Loucy (cell line): ENCODE measurements around the gene PRAMEF12.

Source experiments
- H2AFZ ChIP-seq: fragments of 200-600 bp; sonication (generic); 2 replicates; pipeline ENCODE4 v1.6.0; 2016; ENCODE audit warnings: antibody characterized with exemption, mild to moderate bottlenecking, low read length, moderate library complexity
- H3F3A ChIP-seq: fragments of 200-600 bp; 2 replicates; pipeline ENCODE4 v1.6.0; 2016; ENCODE audit warnings: antibody characterized with exemption, low read depth, mild to moderate bottlenecking
- H3K27me3 ChIP-seq: fragments of 200-600 bp; sonication (generic); 2 replicates; pipeline ENCODE4 v1.6.1; 2014; ENCODE audit warnings: low read length, mild to moderate bottlenecking; ENCODE audit not compliant: insufficient read depth, poor library complexity, severe bottlenecking
- H3K36me3 ChIP-seq: fragments of 200-600 bp; sonication (generic); 2 replicates; pipeline ENCODE4 v1.6.1; 2016; ENCODE audit warnings: low read length; ENCODE audit not compliant: insufficient read depth
- H3K4me1 ChIP-seq: fragments of 200-600 bp; sonication (generic); 2 replicates; pipeline ENCODE4 v1.5.1; 2014; ENCODE audit warnings: low read length, mild to moderate bottlenecking; ENCODE audit not compliant: insufficient read depth, poor library complexity, severe bottlenecking
- H3K4me2 ChIP-seq: fragments of 200-600 bp; sonication (generic); 2 replicates; pipeline ENCODE4 v1.6.0; 2014; ENCODE audit warnings: antibody characterized with exemption, low read length, low read depth, mild to moderate bottlenecking; ENCODE audit not compliant: poor library complexity, severe bottlenecking
- H3K4me3 ChIP-seq: fragments of 200-600 bp; sonication (generic); 2 replicates; pipeline ENCODE4 v1.5.1; 2014; ENCODE audit warnings: low read length, mild to moderate bottlenecking, mixed read lengths; ENCODE audit not compliant: poor library complexity, severe bottlenecking
- H3K79me2 ChIP-seq: fragments of 200-600 bp; sonication (generic); 2 replicates; pipeline ENCODE4 v1.6.1; 2014; ENCODE audit warnings: low read length; ENCODE audit not compliant: insufficient read depth
- H3K9ac ChIP-seq: fragments of 200-600 bp; sonication (generic); 2 replicates; pipeline ENCODE4 v1.6.0; 2014; ENCODE audit warnings: mild to moderate bottlenecking, low read depth, low read length, moderate library complexity; ENCODE audit not compliant: poor library complexity, severe bottlenecking
- H3K9me2 ChIP-seq: fragments of 200-600 bp; sonication (generic); replicated peaks from 2 replicates; pipeline ENCODE4 v1.6.1; 2016; ENCODE audit warnings: low read depth, low read length, mixed read lengths
- H3K9me3 ChIP-seq: fragments of 200-600 bp; sonication (generic); 2 replicates; pipeline ENCODE4 v1.6.1; 2014; ENCODE audit warnings: mild to moderate bottlenecking, antibody characterized with exemption, low read length, low read depth; ENCODE audit not compliant: insufficient read depth
- H4K20me1 ChIP-seq: fragments of 200-600 bp; sonication (generic); 2 replicates; pipeline ENCODE4 v1.6.0; 2014; ENCODE audit warnings: antibody characterized with exemption, low read length, mild to moderate bottlenecking; ENCODE audit not compliant: insufficient read depth, poor library complexity, severe bottlenecking
- EZH2phosphoT487 ChIP-seq: fragments of 200-600 bp; IDR thresholded peaks from 2 replicates; pipeline ENCODE4 v1.6.1; 2018; ENCODE audit warnings: antibody characterized with exemption, mild to moderate bottlenecking, moderate library complexity, borderline replicate concordance
- TF ChIP-seq, protein P1 (sequence below): fragments of 200-600 bp; sonication (generic); conservative IDR thresholded peaks from 2 replicates; pipeline ENCODE4 v1.5.1; 2014; ENCODE audit warnings: mild to moderate bottlenecking, antibody characterized with exemption, low read length

Gene PRAMEF12

GRCh38 chr1:12774801-12775345, 1.3 kb downstream of the PRAMEF12 start:
- no peaks in the 10 kb centered on the region for H3K79me2 ChIP-seq
- no peak overlapping the region for H3K4me3 ChIP-seq
- H3K4me2 ChIP-seq, result no peak overlapping the region
- H2AFZ ChIP-seq, result no peak overlapping the region
- no peaks in the 10 kb centered on the region for H3K36me3 ChIP-seq
- H3F3A ChIP-seq, result no peaks in the 10 kb centered on the region
- H3K27me3 ChIP-seq, result no peaks in the 10 kb centered on the region
- H3K9me3 ChIP-seq, result no peaks in the 10 kb centered on the region
- no peak overlapping the region for H3K9ac ChIP-seq
- H4K20me1 ChIP-seq, result no peaks in the 10 kb centered on the region
- TF ChIP-seq, protein P1, sequence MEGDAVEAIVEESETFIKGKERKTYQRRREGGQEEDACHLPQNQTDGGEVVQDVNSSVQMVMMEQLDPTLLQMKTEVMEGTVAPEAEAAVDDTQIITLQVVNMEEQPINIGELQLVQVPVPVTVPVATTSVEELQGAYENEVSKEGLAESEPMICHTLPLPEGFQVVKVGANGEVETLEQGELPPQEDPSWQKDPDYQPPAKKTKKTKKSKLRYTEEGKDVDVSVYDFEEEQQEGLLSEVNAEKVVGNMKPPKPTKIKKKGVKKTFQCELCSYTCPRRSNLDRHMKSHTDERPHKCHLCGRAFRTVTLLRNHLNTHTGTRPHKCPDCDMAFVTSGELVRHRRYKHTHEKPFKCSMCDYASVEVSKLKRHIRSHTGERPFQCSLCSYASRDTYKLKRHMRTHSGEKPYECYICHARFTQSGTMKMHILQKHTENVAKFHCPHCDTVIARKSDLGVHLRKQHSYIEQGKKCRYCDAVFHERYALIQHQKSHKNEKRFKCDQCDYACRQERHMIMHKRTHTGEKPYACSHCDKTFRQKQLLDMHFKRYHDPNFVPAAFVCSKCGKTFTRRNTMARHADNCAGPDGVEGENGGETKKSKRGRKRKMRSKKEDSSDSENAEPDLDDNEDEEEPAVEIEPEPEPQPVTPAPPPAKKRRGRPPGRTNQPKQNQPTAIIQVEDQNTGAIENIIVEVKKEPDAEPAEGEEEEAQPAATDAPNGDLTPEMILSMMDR, result no peak
- no peak for TF ChIP-seq EZH2phosphoT487
- no peaks in the 10 kb centered on the region for H3K9me2 ChIP-seq
- H3K4me1 ChIP-seq, result no peaks in the 10 kb centered on the region

DNA sequence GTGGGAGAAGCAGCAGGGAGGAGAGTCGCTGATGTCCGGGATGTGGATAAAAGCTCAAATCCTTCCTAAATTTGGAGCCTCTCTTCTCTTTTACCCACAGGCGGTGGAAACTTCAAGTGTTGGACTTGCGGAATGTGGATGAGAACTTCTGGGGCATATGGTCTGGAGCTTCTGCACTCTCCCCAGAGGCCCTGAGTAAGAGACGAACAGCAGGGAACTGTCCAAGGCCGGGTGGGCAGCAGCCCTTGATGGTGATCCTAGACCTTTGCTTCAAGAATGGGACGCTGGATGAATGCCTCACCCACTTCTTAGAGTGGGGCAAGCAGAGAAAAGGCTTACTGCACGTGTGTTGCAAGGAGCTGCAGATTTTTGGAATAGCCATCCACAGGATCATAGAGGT, 1.9 kb downstream of the PRAMEF12 start:
- Histone ChIP-seq H3K9ac (no peak overlapping the region), H3K9me2 (no peaks in the 10 kb centered on the region), H2AFZ (no peak overlapping the region), H3K9me3 (no peaks in the 10 kb centered on the region), H3K4me1 (no peaks in the 10 kb centered on the region), H3K79me2 (no peaks in the 10 kb centered on the region), H3K27me3 (no peaks in the 10 kb centered on the region), H3F3A (no peaks in the 10 kb centered on the region), H3K4me3 (no peak overlapping the region), H3K4me2 (no peak overlapping the region), H3K36me3 (no peaks in the 10 kb centered on the region), H4K20me1 (no peaks in the 10 kb centered on the region)
- TF ChIP-seq, protein P1, result no peak
- TF ChIP-seq EZH2phosphoT487, result no peak

GRCh38 chr1:12776801-12777557, 3.4 kb downstream of the PRAMEF12 start:
- TF ChIP-seq, protein P1, result no peak
- TF ChIP-seq EZH2phosphoT487, result no peak
- no peak overlapping the region for H3K9ac ChIP-seq
- H3K9me2 ChIP-seq, result no peaks in the 10 kb centered on the region
- H3K36me3 ChIP-seq, result no peaks in the 10 kb centered on the region
- H3F3A ChIP-seq, result no peaks in the 10 kb centered on the region
- no peak overlapping the region for H3K4me2 ChIP-seq
- H3K4me1 ChIP-seq, result no peaks in the 10 kb centered on the region
- H2AFZ ChIP-seq, result no peak overlapping the region
- no peaks in the 10 kb centered on the region for H3K27me3 ChIP-seq
- no peaks in the 10 kb centered on the region for H3K9me3 ChIP-seq
- H3K4me3 ChIP-seq, result no peak overlapping the region
- no peaks in the 10 kb centered on the region for H4K20me1 ChIP-seq
- no peaks in the 10 kb centered on the region for H3K79me2 ChIP-seq
